T47D (cell line): Measurements from ENCODE around the gene PTPRH.
A peak's percentile ranks its signal among the peaks of the same experiment; 100 is the strongest.

Experiments
- DNase-seq, 2 experiments: peaks; one replicate each; pipeline versions ENCODE4 v3.0.0 to v3.0.0-alpha.2; 2011 to 2012; ENCODE audit warnings: low read depth in 1 of 2, low spot score in 1 of 2
- JUND ChIP-seq: IDR thresholded peaks from 2 replicates; pipeline ENCODE4 v1.6.1; 2012; ENCODE audit warnings: low read depth
- in situ Hi-C: cut with HindIII; loops from 2 replicates; pipeline ENCODE4 v1.10.0; 2016; ENCODE audit warnings: low sequenced_read_pairs, low pct_unique_long_range_greater_than_20kb

Gene PTPRH, protein sequence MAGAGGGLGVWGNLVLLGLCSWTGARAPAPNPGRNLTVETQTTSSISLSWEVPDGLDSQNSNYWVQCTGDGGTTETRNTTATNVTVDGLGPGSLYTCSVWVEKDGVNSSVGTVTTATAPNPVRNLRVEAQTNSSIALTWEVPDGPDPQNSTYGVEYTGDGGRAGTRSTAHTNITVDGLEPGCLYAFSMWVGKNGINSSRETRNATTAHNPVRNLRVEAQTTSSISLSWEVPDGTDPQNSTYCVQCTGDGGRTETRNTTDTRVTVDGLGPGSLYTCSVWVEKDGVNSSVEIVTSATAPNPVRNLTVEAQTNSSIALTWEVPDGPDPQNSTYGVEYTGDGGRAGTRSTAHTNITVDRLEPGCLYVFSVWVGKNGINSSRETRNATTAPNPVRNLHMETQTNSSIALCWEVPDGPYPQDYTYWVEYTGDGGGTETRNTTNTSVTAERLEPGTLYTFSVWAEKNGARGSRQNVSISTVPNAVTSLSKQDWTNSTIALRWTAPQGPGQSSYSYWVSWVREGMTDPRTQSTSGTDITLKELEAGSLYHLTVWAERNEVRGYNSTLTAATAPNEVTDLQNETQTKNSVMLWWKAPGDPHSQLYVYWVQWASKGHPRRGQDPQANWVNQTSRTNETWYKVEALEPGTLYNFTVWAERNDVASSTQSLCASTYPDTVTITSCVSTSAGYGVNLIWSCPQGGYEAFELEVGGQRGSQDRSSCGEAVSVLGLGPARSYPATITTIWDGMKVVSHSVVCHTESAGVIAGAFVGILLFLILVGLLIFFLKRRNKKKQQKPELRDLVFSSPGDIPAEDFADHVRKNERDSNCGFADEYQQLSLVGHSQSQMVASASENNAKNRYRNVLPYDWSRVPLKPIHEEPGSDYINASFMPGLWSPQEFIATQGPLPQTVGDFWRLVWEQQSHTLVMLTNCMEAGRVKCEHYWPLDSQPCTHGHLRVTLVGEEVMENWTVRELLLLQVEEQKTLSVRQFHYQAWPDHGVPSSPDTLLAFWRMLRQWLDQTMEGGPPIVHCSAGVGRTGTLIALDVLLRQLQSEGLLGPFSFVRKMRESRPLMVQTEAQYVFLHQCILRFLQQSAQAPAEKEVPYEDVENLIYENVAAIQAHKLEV

DNA sequence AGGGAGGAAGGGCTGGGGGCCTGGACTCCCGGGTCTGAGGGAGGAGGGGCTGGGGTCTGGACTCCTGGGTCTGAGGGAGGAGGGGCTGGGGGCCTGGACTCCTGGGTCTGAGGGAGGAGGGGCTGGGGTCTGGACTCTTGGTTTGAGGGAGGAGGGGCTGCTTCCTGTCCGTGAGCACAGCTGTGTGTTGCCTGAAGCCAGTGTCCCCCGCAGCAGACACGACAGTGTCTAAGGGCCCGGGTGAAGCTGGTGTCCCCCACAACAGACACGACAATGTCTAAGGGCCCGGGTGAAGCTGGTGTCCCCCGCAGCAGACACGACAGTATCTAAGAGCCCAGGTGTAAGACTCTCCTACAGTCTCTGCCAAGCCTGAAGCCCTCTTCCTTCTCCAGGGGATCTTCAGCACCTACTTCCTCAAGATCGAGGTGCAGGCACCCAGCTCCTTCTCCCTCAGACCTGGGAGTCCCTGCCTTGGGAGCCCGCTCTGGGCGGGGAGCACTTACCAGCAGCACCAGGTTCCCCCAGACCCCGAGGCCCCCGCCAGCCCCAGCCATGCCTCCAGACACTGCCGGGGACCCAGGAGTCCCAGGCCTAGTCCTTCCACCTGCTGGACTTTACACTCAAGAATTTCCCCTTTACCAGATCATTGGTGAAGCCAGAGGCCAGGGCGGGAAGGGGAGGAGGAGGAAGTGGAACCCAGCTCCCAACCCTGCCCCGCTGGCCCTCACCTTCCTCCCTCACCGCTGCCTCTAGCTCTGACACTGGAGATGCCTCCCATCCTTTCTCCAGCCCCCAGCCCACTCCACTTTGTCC, at the start of gene PTPRH:
Gene PTPRH, minus strand, starts transcription at position 622 of the 813 bp plus-strand sequence. Its CDS starts 68 bp downstream, at position 554.
- no peak for DNase-seq
- no peak for TF ChIP-seq JUND
- in situ Hi-C loops: no loop called here

DNA sequence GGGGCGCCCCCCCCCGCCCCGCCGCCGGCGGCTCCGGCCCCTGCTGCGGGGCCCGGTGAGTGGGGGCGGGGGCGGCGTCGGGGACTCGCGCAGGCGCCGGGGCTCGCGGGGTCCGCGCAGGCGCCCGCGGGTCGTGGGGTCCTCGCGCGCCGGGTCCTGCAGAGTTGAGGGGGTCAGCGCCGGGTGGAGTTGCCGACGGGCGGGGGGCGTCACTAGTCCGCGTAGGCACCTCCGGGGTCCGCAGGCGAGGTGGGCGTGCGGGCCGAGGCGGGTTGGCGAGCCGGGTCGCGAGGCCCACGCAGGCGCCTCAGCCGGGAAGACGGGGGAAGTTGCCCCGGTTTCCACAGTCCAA, 49.2 kb upstream of the PTPRH start:
- in situ Hi-C loops: no loop called here
- no peak for DNase-seq
- no peak for TF ChIP-seq JUND

GRCh38 chr19:55257461-55258420, 48.4 kb upstream of the PTPRH start:
- peak in 1 of 2 experiments; percentile 13 for DNase-seq
- TF ChIP-seq JUND: no peak
- in situ Hi-C loops: no loop called here

- DNase-seq: no peak
- TF ChIP-seq JUND: no peak
- in situ Hi-C loops: no loop called here
Observed at GRCh38 chr19:55256562-55257460, 47.5 kb upstream of the PTPRH start.

DNA sequence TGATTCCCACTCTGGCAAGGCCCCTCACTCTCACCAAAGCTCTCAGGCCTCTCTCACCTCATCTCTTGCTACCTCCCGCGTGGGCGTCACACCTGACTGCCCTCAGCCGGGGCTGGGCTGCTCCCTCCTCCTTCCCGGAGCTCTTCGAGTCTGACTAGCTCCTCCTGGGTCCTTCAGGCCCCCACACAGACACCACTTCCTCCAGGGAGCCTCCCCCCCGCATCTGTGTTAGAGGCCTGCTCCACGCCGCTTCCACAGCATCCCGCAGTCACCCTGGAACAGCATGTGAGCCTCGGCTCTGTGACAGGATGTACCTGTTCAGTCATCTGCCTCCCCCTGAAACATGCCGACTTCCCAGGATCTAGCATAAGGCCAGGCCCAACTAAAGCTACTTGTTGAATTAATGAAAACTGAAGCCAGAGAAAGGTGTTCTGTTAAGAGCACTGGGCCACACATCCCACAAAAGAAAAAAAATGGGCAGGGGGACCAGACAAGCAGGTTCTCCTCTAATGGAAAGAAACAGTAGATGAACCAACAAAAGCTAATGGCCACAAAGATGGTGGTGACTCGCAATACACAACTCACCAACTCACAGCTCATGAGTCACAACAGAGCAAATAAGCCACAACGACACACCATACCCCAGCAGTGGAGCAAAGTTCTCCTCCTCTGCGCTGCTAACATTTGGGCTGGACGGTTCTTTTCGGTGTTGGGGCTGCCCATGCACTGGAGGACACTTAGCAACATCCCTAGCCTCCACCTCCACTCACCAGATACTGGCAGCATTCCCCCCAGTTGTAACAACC, 46.5 kb upstream of the PTPRH start:
- DNase-seq: no peak
- TF ChIP-seq JUND: no peak
- in situ Hi-C loops: no loop called here

- DNase-seq: no peak
- TF ChIP-seq JUND: no peak
- in situ Hi-C loops: no loop called here
Observed at GRCh38 chr19:55254625-55254977, 45.3 kb upstream of the PTPRH start.

DNA sequence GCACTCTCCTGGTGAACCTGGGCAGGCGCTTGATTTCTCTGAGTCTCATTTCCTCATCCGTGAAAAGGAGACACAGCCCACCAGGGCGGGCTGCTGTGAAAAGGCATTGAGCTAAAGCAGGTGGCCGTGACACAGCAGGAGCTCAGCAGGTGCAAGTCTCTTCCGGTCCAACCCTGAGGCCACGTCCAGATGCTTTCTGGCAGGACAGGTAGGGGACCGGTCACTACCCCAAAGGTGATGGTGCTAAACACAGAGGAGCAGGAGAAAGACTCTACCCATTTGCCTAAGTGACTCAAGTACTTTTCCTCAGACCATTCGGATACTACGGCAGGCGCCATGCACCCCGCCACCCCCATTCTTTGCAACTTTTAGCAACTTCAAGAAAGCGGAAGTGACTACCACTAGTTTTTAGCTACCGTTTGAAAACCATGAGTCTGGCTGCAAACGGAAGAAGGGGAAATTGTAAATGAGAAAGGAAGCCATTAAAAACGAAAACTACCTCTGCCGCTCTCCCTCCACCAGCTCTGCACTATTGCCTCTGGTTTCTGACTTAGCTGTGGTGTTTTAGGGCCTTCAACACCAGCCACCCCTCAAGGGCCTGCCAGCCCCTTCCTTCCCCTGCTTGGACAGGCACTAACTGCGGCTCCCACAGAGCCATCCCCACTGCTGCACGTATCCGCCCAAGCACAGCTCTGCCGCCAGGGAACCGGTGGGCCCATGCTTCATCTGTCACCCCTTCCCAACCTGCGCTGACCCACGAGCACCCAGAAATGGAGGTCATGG, 44.7 kb upstream of the PTPRH start:
- DNase-seq: no peak
- in situ Hi-C loops: no loop called here
- TF ChIP-seq JUND: no peak

GRCh38 chr19:55252760-55253663, 43.7 kb upstream of the PTPRH start:
- no peak for TF ChIP-seq JUND
- no peak for DNase-seq
- in situ Hi-C loops: no loop called here
